HT1080 (cell line): ENCODE measurements around the gene NFATC2. TPM values are rescaled to one million over a fixed set of nuclear protein-coding genes. Genes with fewer than 3 reads are reported as not detected.
"Not testable (repeated sequence)": the region's sequence is repeated elsewhere in the genome, so short reads cannot be mapped to it uniquely, and the experiment has no call there.

Experiments
- DNase-seq: peaks from one replicate; pipeline ENCODE4 v3.0.0-alpha.2; 2015; ENCODE audit warnings: low read depth
- total RNA-seq: library from RNA; depleted of rRNA; stranded (reverse); fragments of >200 nt; shearing (Covaris generic); gene quantifications from 2 replicates; pipeline ENCODE4 v1.2.3, GENCODE V29; 2014

Gene NFATC2
- total RNA-seq, 1 experiment from 2014 or later: 0.23 TPM

GRCh38 chr20:51481341-51481914 is 61.1 kb downstream of the NFATC2 start:
- no peak for DNase-seq

GRCh38 chr20:51480507-51481270 is 61.8 kb downstream of the NFATC2 start:
- DNase-seq: no peak

GRCh38 chr20:51476106-51476505 is 66.4 kb downstream of the NFATC2 start:
- DNase-seq: not testable (repeated sequence)

- no peak for DNase-seq
Measured at GRCh38 chr20:51473771-51474170, 68.7 kb downstream of the NFATC2 start.

GRCh38 chr20:51473256-51473655 is 69.3 kb downstream of the NFATC2 start:
- no peak for DNase-seq

GRCh38 chr20:51470907-51471411 is 71.6 kb downstream of the NFATC2 start:
- no peak for DNase-seq

- DNase-seq: no peak
Measured at GRCh38 chr20:51470499-51470820, 72.1 kb downstream of the NFATC2 start.

- DNase-seq: no peak
Measured at GRCh38 chr20:51469578-51470498, 72.7 kb downstream of the NFATC2 start.

GRCh38 chr20:51469046-51469445 is 73.5 kb downstream of the NFATC2 start:
- DNase-seq: no peak

- no peak for DNase-seq
Measured at GRCh38 chr20:51468636-51469035, 73.9 kb downstream of the NFATC2 start.

GRCh38 chr20:51467956-51468626 is 74.4 kb downstream of the NFATC2 start:
- DNase-seq: no peak

- no peak for DNase-seq
Measured at GRCh38 chr20:51463998-51464397, 78.5 kb downstream of the NFATC2 start.

- no peak for DNase-seq
Measured at GRCh38 chr20:51463560-51463959, 79.0 kb downstream of the NFATC2 start.

GRCh38 chr20:51462566-51463276 is 79.8 kb downstream of the NFATC2 start:
- DNase-seq: no peak

- not testable (repeated sequence) for DNase-seq
Measured at GRCh38 chr20:51461846-51462245, 80.7 kb downstream of the NFATC2 start.

- DNase-seq: no peak
Measured at GRCh38 chr20:51461306-51461705, 81.2 kb downstream of the NFATC2 start.

GRCh38 chr20:51460569-51461265 is 81.8 kb downstream of the NFATC2 start:
- DNase-seq: no peak

GRCh38 chr20:51460163-51460562 is 82.4 kb downstream of the NFATC2 start:
- DNase-seq: no peak

- no peak for DNase-seq
Measured at GRCh38 chr20:51458751-51459439, 83.6 kb downstream of the NFATC2 start.
